Lower lobe of right lung (tissue), 2 donors: ENCODE data around the gene KCNQ1. TPM values are rescaled to one million over a fixed set of nuclear protein-coding genes. Genes with fewer than 3 reads are reported as not detected.

Experiments
- ATAC-seq, 2 donors: fragments of 200-7000 bp; cut with Tn5 transposase; one replicate each; pipeline ENCODE4 v1.9.1; 2020 to 2022; ENCODE audit warnings: mild to moderate bottlenecking in 2 of 2, moderate library complexity in 2 of 2
- DNase-seq: peaks from one replicate; pipeline ENCODE4 v3.0.0-alpha.2; 2020
- H3K27ac ChIP-seq: fragments of 200-600 bp; one replicate; pipeline ENCODE4 v1.8.0; 2022
- H3K27me3 ChIP-seq: fragments of 200-600 bp; one replicate; pipeline ENCODE4 v1.8.0; 2022; ENCODE audit warnings: low read depth
- H3K36me3 ChIP-seq: fragments of 200-600 bp; one replicate; pipeline ENCODE4 v1.8.0; 2022; ENCODE audit warnings: mild to moderate bottlenecking
- H3K4me1 ChIP-seq: fragments of 200-600 bp; one replicate; pipeline ENCODE4 v1.8.0; 2022
- H3K4me3 ChIP-seq: fragments of 200-600 bp; one replicate; pipeline ENCODE4 v1.8.0; 2022; ENCODE audit warnings: mild to moderate bottlenecking
- H3K9me3 ChIP-seq: fragments of 200-600 bp; one replicate; pipeline ENCODE4 v1.8.0; 2022
- CTCF ChIP-seq: fragments of 200-600 bp; IDR thresholded peaks from one replicate; pipeline ENCODE4 v1.8.0; 2022; ENCODE audit warnings: antibody characterized with exemption, mild to moderate bottlenecking
- intact Hi-C: fragments of 100-400 bp; cut with DNase I; formaldehyde crosslinking; loops from one replicate; pipeline ENCODE4 v1.11.0; 2022
- total RNA-seq: library from RNA; stranded (reverse); fragmentation: NEBNext Ultra II Directional; extraction: Animal tissue kit (Norgen Biotek cat#: 25700); gene quantifications from one replicate; pipeline ENCODE4 v1.2.1, GENCODE V29; 2021
- donor health status: DM: no; HTN: yes; CAD: no; lungs with severe emphysema.

Gene KCNQ1
- total RNA-seq, 1 donor from 2014 or later: 51.0 TPM

DNA sequence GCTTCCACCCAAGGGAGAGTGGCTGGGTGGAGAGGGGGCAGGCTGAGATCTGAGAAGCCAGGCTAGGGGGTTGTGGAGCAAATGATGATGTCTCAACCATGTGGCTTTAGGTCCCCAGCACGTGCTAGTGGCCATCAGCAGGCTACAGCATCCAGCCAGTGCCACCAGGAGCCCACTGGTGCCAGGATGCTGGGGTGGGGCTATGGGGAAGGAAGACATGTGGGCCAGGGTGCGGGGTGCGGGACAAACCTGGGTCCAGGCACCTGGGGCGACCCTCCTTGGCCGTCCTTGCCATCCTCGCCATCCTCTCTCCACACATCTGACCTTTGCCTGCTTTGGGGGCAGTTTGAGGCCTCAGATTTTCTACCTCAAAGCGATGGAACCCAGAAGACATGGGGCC lies 104.3 kb downstream of the KCNQ1 start:
- TF ChIP-seq CTCF: no peak
- no peaks in the 10 kb centered on the region for H3K27me3 ChIP-seq
- peaks cover 2% of the 10 kb centered on the region for H3K4me1 ChIP-seq
- no peak overlapping the region for H3K4me3 ChIP-seq
- no peaks in the 10 kb centered on the region for H3K9me3 ChIP-seq
- DNase-seq (peak; percentile 21), ATAC-seq (no peak)
- intact Hi-C loops: no loop called here
- no peaks in the 10 kb centered on the region for H3K36me3 ChIP-seq
- H3K27ac ChIP-seq: no peak overlapping the region

- Histone ChIP-seq H3K36me3 (no peaks in the 10 kb centered on the region), H3K4me3 (no peak overlapping the region), H3K9me3 (no peaks in the 10 kb centered on the region), H3K27me3 (no peaks in the 10 kb centered on the region), H3K4me1 (peaks cover 6% of the 10 kb centered on the region), H3K27ac (no peak overlapping the region)
- peak in 1 of 2 donors; percentile 51 for ATAC-seq
- peak; percentile 21 for DNase-seq
- intact Hi-C loops: no loop called here
- TF ChIP-seq CTCF: no peak
These were observed 104.7 kb downstream of the KCNQ1 start for GRCh38 chr11:2549491-2549875.

- Histone ChIP-seq H3K4me1 (peaks cover 8% of the 10 kb centered on the region), H3K27me3 (no peaks in the 10 kb centered on the region), H3K4me3 (no peak overlapping the region), H3K9me3 (no peaks in the 10 kb centered on the region), H3K36me3 (no peaks in the 10 kb centered on the region), H3K27ac (no peak overlapping the region)
- no peak for TF ChIP-seq CTCF
- ATAC-seq: peak in 1 of 2 donors; percentile 27
- intact Hi-C loops: no loop called here
- DNase-seq: peak; percentile 44
These were observed 105.2 kb downstream of the KCNQ1 start for GRCh38 chr11:2549876-2550605.

DNA sequence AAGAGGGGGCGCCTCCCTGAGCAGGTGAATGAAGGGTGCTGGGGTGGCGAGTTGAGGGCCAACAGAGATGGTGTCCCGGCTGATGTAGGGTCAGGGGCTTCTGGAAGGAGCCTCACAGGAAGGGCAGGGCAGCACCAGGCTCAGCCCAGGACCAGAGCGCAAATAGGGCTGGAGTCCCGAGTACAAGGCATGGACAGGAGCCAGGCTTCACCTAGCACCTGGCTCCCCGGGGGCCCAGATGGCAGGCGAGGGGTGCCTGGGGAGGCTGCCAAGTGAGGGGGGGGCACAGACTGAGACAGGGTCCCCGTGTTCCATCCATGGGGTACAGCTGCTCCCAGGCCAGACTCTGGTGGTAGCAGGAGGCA lies 105.8 kb downstream of the KCNQ1 start:
- Histone ChIP-seq H3K36me3 (no peaks in the 10 kb centered on the region), H3K4me1 (peaks cover 8% of the 10 kb centered on the region), H3K27ac (no peak overlapping the region), H3K4me3 (no peak overlapping the region), H3K9me3 (no peaks in the 10 kb centered on the region), H3K27me3 (no peaks in the 10 kb centered on the region)
- ATAC-seq: peak in 1 of 2 donors; percentile 10
- no peak for TF ChIP-seq CTCF
- intact Hi-C loops: no loop called here
- DNase-seq: peak; percentile 28

GRCh38 chr11:2551131-2551530 lies 106.3 kb downstream of the KCNQ1 start:
- no peak overlapping the region for H3K27ac ChIP-seq
- H3K9me3 ChIP-seq: no peaks in the 10 kb centered on the region
- no peak for DNase-seq
- H3K27me3 ChIP-seq: no peaks in the 10 kb centered on the region
- peaks cover 8% of the 10 kb centered on the region for H3K4me1 ChIP-seq
- TF ChIP-seq CTCF: no peak
- H3K36me3 ChIP-seq: no peaks in the 10 kb centered on the region
- H3K4me3 ChIP-seq: no peak overlapping the region
- intact Hi-C loops: no loop called here
- ATAC-seq: no peak
